GM18951 (cell line): ENCODE results near the gene GLUD1.
"Not testable (repeated sequence)": the region's sequence is repeated elsewhere in the genome, so short reads cannot be mapped to it uniquely, and the experiment has no call there.

Experiments used
- POLR2A ChIP-seq: IDR thresholded peaks from 4 replicates; pipeline ENCODE4 v1.6.1; 2011; ENCODE audit warnings: mild to moderate bottlenecking; ENCODE audit not compliant: insufficient read length, insufficient read depth; ENCODE audit errors: extremely low read depth
- in situ Hi-C: fragments of 300-500 bp; cut with MboI; formaldehyde crosslinking; loops from one replicate; pipeline ENCODE4 v1.12.0; 2022; ENCODE audit warnings: low sequenced_read_pairs, mixed read lengths, inconsistent platforms; ENCODE audit not compliant: unreplicated experiment

GLUD1 gene

GRCh38 chr10:87079106-87079836 is 15.4 kb downstream of the GLUD1 start:
- TF ChIP-seq POLR2A: no peak
- in situ Hi-C loops: no loop called here

- in situ Hi-C loops: not testable (repeated sequence)
These were observed 18.2 kb downstream of the GLUD1 start for GRCh38 chr10:87076421-87076820.

GRCh38 chr10:87072449-87072848 is 22.2 kb downstream of the GLUD1 start:
- TF ChIP-seq POLR2A: no peak
- in situ Hi-C loops: no loop called here

- no peak for TF ChIP-seq POLR2A
- in situ Hi-C loops: no loop called here
These were observed 26.4 kb downstream of the GLUD1 start for GRCh38 chr10:87068281-87068680.

- in situ Hi-C loops: no loop called here
- no peak for TF ChIP-seq POLR2A
These were observed 27.8 kb downstream of the GLUD1 start for GRCh38 chr10:87066865-87067264.

GRCh38 chr10:87066178-87066577 is 28.5 kb downstream of the GLUD1 start:
- TF ChIP-seq POLR2A: no peak
- in situ Hi-C loops: no loop called here

- in situ Hi-C loops: no loop called here
- TF ChIP-seq POLR2A: no peak
These were observed 30.0 kb downstream of the GLUD1 start for GRCh38 chr10:87064651-87065050.

GRCh38 chr10:87060280-87060928 is 34.2 kb downstream of the GLUD1 start:
- no peak for TF ChIP-seq POLR2A
- in situ Hi-C loops: no loop called here

GRCh38 chr10:87059401-87059800 is 35.2 kb downstream of the GLUD1 start:
- no peak for TF ChIP-seq POLR2A
- in situ Hi-C loops: no loop called here

- in situ Hi-C loops: no loop called here
These were observed 36.5 kb downstream of the GLUD1 start for GRCh38 chr10:87058171-87058570.

GRCh38 chr10:87054373-87055295 is 40.0 kb downstream of the GLUD1 start:
- in situ Hi-C loops: no loop called here
- TF ChIP-seq POLR2A: no peak

More at GRCh38 chr10:87058171-87058570, 36.5 kb downstream of the GLUD1 start:
- no peak for TF ChIP-seq POLR2A

- in situ Hi-C loops: no loop called here
- no peak for TF ChIP-seq POLR2A
These were observed 41.0 kb downstream of the GLUD1 start for GRCh38 chr10:87053577-87054181.

GRCh38 chr10:87053111-87053510 is 41.5 kb downstream of the GLUD1 start:
- no peak for TF ChIP-seq POLR2A
- in situ Hi-C loops: no loop called here

- in situ Hi-C loops: no loop called here
- TF ChIP-seq POLR2A: no peak
These were observed 49.2 kb downstream of the GLUD1 start for GRCh38 chr10:87045434-87045938.

GRCh38 chr10:87043579-87043978 is 51.1 kb downstream of the GLUD1 start:
- in situ Hi-C loops: not testable (repeated sequence)
